Measurements from ENCODE around the gene APOC1.
"Not testable (repeated sequence)": the region's sequence is repeated elsewhere in the genome, so short reads cannot be mapped to it uniquely, and the experiment has no call there.

Gene APOC1

GRCh38 chr19:44913512-44914432 is 636 bp upstream of the APOC1 start:
- not testable (repeated sequence) for DNase-seq

DNA sequence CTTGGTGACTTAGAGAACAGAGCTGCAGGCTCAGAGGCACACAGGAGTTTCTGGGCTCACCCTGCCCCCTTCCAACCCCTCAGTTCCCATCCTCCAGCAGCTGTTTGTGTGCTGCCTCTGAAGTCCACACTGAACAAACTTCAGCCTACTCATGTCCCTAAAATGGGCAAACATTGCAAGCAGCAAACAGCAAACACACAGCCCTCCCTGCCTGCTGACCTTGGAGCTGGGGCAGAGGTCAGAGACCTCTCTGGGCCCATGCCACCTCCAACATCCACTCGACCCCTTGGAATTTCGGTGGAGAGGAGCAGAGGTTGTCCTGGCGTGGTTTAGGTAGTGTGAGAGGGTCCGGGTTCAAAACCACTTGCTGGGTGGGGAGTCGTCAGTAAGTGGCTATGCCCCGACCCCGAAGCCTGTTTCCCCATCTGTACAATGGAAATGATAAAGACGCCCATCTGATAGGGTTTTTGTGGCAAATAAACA is 9.9 kb downstream of the APOC1 start:
- DNase-seq: no peak

- DNase-seq: no peak
Observed at GRCh38 chr19:44925114-44925891, 10.9 kb downstream of the APOC1 start.

- DNase-seq: not testable (repeated sequence)
Observed at GRCh38 chr19:44926245-44927077, 12.1 kb downstream of the APOC1 start.

GRCh38 chr19:44927746-44928145 is 13.3 kb downstream of the APOC1 start:
- DNase-seq: no peak

- no peak for DNase-seq
Observed at GRCh38 chr19:44930088-44930487, 15.7 kb downstream of the APOC1 start.

DNA sequence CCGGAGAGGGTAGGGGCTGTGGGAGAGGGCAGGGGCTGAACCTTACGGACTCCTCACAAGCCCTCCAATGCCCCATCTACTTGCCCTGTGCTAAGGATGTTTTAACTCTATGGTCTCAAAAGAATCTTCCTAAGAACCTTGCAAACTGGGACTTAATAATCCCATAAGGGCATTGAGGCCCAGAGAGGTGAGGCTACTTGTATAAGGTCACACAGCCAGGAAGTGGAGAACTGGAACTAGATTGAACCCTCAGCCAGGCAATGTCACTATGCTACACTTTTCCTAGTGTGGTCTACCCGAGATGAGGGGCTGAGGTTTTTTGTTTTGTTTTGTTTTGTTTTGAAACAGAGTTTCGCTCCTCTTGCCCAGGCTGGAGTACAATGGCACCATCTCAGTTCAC is 17.1 kb downstream of the APOC1 start:
- no peak for DNase-seq

DNA sequence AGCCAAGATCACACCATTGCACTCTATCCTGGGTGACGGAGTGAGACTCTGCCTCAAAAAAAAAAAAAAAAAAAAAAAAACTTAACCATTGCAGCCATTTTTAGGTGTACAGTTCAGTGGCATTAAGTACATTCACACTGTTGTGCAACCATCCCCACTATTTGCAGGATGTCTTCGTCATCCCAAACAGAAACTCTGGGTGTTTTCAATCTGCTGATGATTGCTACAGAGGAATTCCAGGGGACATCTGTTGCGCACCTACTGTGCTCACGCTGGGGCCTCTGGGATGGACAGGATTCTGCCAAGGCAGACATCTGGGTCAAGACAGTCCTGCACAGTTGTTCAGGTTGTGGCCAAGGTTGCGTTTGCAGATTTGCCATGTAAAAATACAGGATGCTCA is 25.3 kb downstream of the APOC1 start:
- no peak for DNase-seq

DNA sequence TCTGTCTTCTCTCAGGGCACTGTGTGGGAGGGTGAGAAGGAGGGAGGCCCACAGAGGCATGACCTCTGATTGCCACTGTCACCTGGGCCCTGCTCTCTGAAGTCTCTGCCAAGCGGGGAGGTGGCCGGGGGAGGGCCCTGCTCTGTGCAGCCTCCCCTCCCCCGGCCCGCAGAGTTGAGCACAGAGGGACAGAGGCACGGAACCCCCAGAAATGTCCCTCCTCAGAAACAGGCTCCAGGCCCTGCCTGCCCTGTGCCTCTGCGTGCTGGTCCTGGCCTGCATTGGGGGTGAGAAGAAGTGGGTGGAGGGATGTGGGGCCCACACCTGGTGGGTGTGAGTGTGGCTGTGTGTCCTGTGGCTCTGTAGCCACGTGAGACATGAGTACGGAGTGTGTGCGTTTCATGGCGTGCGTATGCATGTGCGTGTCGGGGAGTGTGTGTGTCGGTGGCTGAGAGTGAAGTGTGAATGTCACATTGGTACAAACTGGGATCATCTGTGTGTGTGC is 27.7 kb downstream of the APOC1 start, which contains the start of gene APOC4:
Gene APOC4, plus strand, starts transcription at position 171 of the 505 bp plus-strand sequence. Its CDS starts 41 bp downstream, at position 212.
- DNase-seq: no peak

DNA sequence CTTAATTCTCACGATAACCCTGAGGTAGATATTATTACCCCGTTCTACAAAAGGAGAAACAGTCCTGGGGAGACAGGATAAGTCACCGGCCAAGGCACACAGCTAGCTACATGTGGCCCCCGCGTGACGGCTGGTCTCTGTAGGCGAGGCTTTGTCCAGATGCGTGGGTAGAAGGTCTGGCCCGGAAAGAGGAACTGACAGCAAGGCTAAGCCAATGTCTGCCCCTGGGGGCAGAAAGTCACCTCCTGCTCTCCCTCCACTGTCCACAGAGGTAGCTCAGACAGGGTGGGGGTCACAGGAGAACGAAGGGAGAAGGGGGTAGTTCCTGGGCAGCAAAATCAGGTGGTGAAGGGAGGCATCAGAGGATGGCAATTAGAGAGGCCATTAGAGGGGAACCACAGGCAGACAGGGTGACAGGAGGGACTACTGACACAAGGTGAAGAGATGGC is 29.4 kb downstream of the APOC1 start:
- no peak for DNase-seq

DNA sequence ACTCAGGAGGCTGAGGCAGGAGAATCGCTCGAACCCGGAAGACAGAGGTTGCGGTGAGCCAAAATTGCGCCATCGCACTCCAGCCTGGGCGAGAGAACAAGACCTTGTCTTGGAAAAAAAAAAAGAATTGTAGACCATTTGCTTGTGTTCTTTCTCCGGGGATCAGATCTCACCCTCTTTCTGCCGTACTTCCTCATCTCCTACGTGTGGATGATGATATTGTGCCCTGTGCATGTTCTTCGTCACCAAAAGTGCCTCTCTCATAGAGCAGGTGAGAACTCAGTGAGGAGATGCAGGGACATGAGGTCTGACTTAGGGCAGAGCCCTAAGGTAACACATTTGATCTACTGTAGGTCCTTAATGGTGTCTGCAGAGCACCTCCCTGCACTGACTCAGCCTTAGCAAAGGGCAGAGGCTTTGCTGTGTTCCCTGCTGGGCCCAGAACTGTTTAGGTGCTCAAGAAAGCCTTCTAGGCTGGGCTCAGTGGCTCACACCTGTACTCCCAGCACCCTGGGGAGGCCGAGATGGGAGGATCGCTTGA is 32.7 kb downstream of the APOC1 start:
- no peak for DNase-seq

DNA sequence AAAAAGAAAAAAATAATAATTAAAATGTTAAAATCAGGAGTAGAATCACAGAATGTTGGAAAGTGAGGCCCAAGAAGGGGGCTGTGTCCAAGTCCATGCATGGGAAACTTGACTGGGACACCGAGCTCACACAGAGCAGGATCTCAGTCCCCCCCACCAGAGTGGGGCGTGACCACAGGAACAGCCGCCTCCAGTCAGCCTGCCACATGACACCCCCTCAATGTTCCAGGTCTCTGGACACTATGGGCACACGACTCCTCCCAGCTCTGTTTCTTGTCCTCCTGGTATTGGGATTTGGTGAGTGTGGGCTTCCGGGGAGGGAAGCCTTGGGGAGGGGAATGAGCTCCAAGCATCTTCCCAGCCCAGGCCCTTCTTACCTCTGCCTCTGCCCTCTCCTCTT is 33.8 kb downstream of the APOC1 start:
- DNase-seq: no peak

DNA sequence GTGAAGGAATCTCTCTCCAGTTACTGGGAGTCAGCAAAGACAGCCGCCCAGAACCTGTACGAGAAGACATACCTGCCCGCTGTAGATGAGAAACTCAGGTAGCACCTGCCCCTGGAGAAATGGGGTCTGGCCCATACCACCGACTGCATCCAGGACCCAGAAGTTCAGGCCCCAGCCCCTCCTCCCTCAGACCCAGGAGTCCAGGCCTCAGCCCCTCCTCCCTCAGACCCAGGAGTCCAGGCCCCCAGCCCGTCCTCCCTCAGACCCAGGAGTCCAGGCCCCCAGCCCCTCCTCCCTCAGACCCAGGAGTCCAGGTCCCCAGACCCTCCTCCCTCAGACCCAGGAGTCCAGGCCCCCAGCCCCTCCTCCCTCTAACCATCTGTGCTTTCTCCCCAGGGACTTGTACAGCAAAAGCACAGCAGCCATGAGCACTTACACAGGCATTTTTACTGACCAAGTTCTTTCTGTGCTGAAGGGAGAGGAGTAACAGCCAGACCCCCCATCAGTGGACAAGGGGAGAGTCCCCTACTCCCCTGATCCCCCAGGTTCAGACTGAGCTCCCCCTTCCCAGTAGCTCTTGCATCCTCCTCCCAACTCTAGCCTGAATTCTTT is 34.5 kb downstream of the APOC1 start:
- no peak for DNase-seq

DNA sequence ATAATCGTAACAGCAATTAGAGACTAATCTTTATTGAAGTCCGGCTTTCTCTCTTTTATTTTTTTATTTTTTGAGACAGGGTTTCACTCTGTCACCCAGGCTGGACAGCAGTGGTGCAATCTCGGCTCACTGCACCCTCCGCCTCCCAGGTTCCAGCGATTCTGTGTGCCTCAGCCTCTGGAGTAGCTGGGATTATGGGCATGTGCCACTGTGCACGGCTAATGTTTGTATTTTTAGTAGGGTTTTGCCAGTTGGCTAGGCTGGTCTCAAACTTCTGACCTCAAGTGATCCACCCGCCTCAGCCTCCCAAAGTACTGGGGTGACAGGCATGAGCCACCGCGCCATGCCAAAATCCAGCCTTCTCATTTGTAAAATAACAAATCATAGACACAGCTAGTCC is 35.1 kb downstream of the APOC1 start:
- no peak for DNase-seq

DNA sequence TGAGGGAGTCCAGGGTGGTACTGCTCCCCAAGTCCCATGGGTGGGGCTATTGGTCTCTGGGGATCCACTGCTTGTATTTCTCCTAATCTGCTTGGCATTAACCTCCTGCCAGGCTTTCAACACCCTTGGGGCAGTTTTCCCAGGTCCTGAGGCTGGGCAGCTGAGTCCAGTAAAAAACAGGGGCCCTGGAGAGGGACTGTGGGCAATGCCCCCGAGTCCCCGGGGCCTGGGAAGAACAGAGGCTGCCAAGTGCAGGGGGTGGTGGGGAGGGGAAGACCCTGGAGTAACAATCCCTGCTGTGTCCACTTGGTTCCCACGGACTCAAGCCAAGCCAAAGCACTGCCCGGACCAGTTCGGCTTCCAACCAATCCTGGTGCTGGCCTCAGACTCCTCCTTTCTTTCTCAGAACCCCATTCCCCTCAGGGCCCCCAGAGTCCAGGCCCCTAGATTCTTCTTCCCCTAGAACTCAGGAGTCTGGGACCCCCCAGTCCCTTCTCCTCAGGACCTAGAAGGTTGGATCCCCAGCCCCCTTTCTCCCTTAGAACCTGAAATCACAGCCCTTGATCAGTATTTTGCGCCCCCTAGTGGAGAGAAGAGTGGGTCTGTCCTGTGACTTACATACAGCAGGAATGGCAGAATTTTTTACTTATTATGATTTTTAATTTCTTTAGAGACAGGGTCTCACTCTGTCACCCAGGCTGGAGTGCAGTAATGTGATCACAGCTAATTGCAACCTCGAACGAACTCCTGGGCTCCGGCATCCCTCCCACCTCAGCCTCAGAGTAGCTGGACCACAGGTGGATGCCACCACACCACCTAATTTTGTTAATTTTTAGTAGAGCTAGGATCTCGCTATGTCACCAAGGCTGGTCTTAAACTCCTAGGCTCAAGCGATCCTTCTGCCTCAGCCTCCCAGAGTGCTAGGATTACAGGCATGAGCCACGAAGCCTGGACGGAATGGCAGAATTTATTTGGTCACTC is 37.1 kb downstream of the APOC1 start:
- DNase-seq: peak; percentile 71

- no peak for DNase-seq
Observed at GRCh38 chr19:44954278-44954648, 39.9 kb downstream of the APOC1 start.

- DNase-seq: peak; percentile 96
Observed at GRCh38 chr19:44954649-44955504, 40.5 kb downstream of the APOC1 start, which contains the start of gene CLPTM1. Gene CLPTM1, plus strand, starts transcription at chr19:44955380. Its CDS starts 16 bp downstream, at chr19:44955396.

DNA sequence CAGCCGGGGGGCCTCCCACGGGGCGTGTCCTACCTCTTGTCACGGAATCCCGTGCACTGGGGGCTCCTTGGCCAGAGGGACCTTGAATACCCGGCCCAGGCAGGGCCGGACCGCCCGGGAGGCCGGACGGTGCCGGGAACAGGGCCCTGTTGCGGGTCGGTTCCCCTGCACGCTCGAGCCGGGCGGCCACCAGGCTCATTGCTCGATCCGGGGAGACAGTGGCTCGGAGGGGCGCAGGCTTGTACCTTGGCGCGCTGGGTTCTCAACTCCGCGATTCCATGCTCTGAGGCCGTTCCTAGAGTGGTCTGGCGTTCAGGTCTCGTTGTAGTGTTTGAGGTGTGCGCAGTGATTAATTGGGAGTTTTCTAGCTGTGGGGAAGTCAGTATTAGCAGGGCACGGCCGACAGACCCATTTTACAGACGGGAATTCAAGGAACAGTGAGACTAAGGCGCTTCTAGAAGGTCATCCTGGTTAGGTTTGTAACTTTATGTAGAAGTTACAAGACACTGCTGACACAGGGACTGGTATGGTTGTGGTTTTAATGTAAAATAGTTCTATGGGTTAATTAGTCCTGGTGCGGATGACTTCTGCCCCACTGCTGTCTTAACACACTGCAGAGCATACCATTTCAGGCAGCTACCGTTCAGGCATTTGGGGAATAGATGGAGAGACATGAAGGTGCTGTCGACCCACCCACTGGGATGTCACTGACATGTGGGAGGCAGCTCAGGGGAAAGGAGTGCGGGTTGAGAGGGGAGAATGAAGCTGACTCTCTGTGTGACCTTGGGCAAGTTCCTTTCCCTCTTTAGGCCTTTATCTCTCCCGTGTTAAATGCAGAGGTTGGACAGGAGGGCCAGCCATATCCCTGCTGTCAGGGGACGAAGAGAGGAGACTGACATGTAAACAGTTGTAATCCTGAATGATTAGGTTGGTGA is 41.4 kb downstream of the APOC1 start:
- no peak for DNase-seq

Measured in effector CD4-positive, alpha-beta T cell (primary cell).